Stimulated activated CD8-positive, alpha-beta memory T cell treated with anti-CD3 and anti-CD28 coated beads, Interleukin-4, amount 100 ng/mL, for 1 hour (primary cell): ENCODE results near the gene TAF10.

Experiments used
- DNase-seq, 2 donors: peaks; one replicate each; pipeline ENCODE4 v3.0.0-alpha.2; 2020; ENCODE audit warnings: low read depth in 2 of 2, low spot score in 1 of 2

TAF10 gene

DNA sequence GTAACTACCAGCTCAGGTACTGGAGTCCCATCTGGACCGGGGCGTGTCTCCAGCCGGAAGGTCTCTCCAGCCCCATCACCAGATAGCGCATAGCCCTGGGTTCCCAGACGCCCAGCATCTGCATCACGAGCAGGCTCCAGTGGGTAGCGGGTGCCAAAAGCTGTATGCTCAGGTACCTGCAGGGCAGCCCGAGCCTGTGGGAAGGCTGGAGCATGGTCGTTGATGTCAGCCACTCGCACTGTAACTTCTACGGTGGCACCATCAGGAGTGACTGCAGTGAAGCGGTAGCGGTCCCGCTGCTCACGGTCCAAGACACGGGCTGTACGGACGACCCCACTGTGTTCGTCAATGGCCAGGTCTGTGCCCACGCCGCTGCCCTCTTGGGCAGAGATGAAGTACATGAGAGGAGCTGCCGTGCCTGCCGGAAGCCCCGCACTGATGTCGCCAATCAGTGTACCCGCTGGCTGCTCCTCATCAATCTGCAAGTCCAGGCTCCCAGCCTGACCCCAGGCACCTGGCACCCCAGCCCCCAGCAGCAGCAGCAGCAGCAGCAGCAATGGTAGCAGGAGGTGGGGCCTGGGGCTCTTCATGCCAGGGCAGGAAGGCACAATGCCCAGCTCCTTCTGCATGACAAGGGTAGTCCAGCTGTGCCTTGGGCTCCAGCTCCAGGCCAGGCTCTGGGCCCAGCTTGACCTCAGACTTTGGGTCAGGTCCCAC, 29.1 kb upstream of the TAF10 start:
- no peak for DNase-seq

DNA sequence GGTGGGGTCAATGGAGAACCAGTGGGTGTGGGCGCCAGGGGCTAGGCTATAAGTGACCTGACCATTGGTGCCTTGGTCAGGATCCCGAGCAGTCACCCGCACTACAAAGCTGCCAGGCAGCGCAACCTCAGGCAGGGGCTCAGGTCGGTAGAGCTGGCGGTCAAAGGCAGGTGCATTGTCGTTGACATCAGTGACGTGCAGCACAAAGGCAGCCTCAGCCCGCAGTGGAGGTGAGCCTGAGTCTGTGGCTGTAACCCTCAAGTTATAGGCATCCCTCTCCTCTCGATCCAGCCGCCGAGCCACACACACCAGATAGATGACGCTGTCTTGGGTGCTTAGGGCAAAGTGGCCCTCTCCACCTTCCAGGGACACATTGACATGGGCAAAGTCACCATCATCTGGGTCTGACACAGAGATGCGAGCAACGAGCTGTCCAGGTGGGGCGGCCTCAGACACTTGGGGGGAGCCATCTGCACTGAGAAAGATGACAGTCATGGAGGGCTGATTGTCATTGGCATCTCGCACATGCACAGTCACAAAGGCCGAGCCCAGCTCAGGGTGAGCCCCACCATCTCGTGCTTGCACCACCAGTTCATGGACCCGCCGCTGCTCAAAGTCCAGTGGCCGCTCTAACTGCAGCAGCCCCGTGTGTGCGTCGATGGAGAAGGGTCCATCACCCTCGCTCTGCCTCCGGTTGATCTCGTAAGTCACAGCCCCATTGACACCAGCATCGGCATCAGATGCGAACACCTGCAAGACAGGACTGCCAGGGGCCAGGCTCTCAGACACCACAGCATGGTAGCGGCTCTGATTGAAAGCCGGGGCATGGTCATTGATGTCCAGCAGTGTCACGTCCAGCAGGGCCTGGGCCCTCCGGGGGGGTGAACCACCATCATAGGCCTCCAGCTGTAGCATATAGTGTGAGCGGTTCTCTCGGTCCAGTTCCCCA, 28.3 kb upstream of the TAF10 start:
- DNase-seq, result no peak

DNA sequence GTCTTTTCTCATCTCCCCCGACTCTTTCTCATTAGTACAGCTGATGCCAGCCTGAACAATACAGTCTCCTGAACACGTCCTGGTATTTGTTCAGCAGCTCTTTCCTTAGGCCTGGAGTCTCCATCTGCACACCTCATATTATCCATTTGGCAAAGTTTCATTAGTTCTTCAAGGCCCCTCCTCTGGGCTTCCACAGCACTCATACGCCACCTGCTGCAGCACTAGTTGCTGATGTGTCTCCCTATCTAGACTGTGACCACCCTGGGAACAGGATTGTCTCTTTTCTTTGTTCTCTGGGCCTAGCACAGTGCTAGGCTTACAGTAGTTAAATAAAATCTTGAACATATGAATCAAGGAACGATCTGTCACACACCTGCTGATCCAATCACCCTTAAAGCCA, 26.4 kb upstream of the TAF10 start:
- DNase-seq, result no peak

GRCh38 chr11:6637871-6638270, 25.9 kb upstream of the TAF10 start:
- DNase-seq, result no peak

DNA sequence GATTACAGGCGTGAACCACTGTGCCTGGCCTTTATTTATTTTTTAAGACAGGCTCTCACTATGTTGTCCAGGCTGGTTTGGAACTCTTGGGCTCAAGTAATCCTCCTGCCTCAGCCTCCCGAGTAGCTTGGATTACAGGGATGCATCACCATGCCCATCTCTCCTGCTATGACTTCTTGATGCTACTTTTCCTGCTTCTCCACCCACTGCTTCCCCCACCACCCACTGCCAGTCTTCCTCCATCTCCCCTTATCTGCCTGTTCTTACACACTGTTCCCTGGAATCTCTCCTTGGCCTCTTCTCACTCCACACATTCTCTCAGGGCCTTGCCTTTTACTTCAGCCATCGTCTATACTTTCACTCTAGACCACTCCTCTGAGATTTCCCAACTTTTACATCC, 24.5 kb upstream of the TAF10 start:
- no peak for DNase-seq

GRCh38 chr11:6635082-6635932, 23.3 kb upstream of the TAF10 start:
- DNase-seq, result no peak

- no peak for DNase-seq
Observed at GRCh38 chr11:6634534-6634933, 22.5 kb upstream of the TAF10 start.

- DNase-seq, result no peak
Observed at GRCh38 chr11:6633422-6634408, 21.7 kb upstream of the TAF10 start.

- no peak for DNase-seq
Observed at GRCh38 chr11:6632116-6633073, 20.4 kb upstream of the TAF10 start.

- no peak for DNase-seq
Observed at GRCh38 chr11:6631361-6631890, 19.4 kb upstream of the TAF10 start.

- DNase-seq, result no peak
Observed at GRCh38 chr11:6630632-6631291, 18.7 kb upstream of the TAF10 start.

DNA sequence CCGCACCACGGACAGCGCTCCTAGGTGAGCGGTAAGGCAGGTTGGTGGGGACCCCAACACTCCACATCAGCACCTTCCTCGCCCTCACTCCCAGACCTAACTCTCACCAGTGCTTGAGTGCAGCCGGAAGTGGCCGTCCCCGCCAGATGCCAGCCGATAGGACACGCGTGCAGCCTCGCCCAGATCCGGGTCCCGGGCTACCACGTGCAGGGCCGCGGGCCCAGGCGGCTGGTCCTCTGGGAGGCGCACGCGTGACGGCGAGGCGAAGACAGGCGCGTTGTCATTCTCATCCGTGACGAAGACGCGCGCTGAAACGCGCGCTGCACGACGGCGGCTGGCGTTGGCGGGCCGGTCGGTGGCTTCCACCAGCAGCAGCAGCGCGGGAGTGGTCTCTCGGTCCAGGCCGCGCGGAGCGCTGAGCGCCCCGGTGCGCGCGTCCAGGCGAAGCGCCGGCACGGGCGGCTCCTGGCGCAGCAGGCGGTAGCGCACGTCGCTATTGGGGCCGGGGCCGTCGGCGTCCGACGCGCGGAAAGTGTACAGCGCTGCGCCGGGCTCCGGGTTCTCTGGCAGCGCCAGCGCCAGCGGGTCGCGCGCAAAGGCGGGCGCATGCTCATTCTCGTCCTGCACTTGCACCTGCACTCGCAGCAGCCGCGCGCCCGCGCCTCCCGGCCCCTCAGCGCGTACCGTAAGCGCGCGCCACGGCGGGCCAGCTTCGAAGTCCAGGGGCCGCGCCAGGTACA, 18.0 kb upstream of the TAF10 start:
- no peak for DNase-seq

GRCh38 chr11:6629573-6629891, 17.5 kb upstream of the TAF10 start:
- no peak for DNase-seq

GRCh38 chr11:6628526-6628925, 16.5 kb upstream of the TAF10 start:
- no peak for DNase-seq

GRCh38 chr11:6627762-6628241, 15.8 kb upstream of the TAF10 start:
- no peak for DNase-seq

DNA sequence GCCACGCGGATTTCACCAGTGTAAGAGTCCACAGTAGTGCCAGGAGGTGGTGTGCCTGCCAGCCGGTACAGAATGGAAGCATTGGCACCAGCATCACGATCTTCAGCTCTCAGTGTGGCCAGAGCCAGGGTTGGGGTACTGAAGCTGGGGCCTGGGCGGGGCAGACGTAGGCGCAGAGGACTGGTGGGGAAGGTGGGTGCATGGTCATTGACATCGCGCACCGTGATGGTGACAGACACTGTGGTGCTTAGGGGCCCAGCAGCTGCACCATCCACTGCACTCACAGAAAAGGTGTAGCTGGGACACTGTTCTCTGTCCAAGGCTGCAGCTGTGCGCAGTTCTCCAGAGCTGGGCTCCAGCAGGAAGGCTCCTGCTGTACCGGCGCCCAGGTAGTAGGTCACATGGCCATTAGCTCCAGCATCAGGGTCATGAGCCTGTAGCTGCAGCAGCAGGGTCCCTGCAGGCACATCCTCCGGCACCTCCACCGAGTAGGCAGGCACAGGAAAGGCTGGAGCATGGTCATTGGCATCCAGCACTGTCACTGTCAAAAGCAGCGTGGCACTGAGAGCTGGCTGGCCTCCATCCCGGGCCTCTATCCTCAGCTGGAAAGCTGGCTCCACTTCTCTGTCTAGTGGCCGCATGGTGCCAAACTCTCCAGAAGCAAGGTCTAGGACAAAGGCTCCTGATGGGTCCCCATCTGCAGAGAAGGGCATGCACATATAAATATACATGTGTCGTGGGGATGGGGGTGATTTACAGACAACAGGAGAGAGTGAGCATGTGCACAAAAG, 15.2 kb upstream of the TAF10 start:
- no peak for DNase-seq
